ENCODE measurements around the gene ID2. TPM values are rescaled to one million over a fixed set of nuclear protein-coding genes. Genes with fewer than 3 reads are reported as not detected.

The ID2 gene
- total RNA-seq, 1 experiment from 2014 or later: 249 TPM

DNA sequence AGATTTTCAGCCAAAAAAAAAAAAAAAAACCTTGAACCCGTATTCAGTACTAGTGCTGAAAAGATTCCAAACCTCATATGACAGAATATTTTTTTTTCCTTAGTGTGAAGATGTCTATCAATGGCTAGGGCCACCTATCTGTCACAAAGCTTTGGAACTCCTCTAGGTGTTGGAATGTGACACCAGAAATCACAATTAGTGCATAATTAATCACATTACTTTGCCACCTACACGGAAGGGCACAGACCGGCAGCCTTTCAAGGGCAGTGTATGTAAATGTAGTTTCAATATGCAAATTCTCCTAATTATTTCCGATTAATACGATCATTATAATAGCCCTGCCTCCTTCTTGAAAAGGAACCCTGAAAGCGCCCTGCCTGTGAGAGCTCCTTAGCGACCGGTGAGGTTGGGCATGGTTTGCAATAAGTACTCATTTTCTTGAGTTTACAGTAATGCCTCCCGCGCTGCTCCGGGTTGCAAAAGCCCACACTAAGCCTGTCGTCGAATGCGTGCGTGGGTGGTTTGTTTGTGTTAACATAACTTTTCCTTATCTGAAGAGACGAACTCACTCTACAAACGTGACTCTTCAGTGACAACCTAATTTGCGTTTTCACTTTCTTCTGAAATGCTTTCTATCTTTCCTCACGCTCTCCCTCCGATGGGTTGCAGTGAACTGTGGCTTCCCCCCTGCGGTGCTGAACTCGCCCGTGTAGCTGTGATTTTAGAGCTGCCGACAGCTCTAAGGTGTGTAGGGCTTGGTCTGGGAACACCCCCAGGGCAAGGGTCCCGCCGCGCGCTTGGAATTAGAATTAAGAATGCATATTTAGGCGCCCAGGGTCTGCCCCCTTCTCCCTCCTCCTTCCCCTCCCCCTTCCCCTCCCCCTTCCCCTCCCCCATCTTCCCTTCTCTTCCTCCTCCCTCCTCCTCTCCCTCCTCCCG, 765 bp upstream of the ID2 start:
- peak; percentile 89 for DNase-seq (ENCODE audit: low spot score)
- peaks cover 29% of the 10 kb centered on the region for H3K4me1 ChIP-seq (ENCODE audit: insufficient read depth, low read length, poor library complexity, severe bottlenecking)
- POLR2A ChIA-PET (ENCODE audit: low non-redundant PET): interaction anchor here (0.5 to 0.9 kb wide), 12 partner anchors 11 to 1585 kb away, joined by 3 to 4 read pairs (median 3); no protein-coding TSS in a partner anchor
- H3K36me3 ChIP-seq (ENCODE audit: insufficient read depth, low read length, poor library complexity, severe bottlenecking): peaks cover 16% of the 10 kb centered on the region
- no peak for TF ChIP-seq EZH2 (IDR thresholded peaks at IDR 0.05; ENCODE audit: borderline replicate concordance, low read depth, low read length, poor library complexity, severe bottlenecking)
- TF ChIP-seq CTCF (conservative IDR thresholded peaks at IDR 0.05; ENCODE audit: low read depth, low read length): no peak
- CTCF ChIA-PET: interaction anchor here (0.7 to 1.0 kb wide), 3 partner anchors 1253 to 1784 kb away, joined by 3 to 6 read pairs (median 3); no protein-coding TSS in a partner anchor
- H3K9me3 ChIP-seq (ENCODE audit: low read depth, low read length, poor library complexity, severe bottlenecking): no peaks in the 10 kb centered on the region
- intact Hi-C loops (cut with micrococcal nuclease; ENCODE audit: unreplicated experiment): loop anchor here (5.0 to 10.0 kb wide), 6 partner anchors 366 to 1564 kb away; no protein-coding TSS in a partner anchor
- H3K4me3 ChIP-seq (ENCODE audit: low read depth, low read length, poor library complexity, severe bottlenecking): peak overlapping the region; percentile 62
- BruUV-seq (replicated peaks): no TSS peak
- H3K27ac ChIP-seq (ENCODE audit: low read depth, low read length, poor library complexity, severe bottlenecking): peak overlapping the region; percentile 100
- no peaks in the 10 kb centered on the region for H3K27me3 ChIP-seq (replicated peaks; ENCODE audit: insufficient read depth, low read depth, low read length, poor library complexity)

GRCh38 chr2:8682719-8683667, 1.1 kb downstream of the ID2 start:
- BruUV-seq (replicated peaks): TSS peak; percentile 71
- no peak for TF ChIP-seq CTCF (conservative IDR thresholded peaks at IDR 0.05; ENCODE audit: low read depth, low read length)
- no peak for TF ChIP-seq EZH2 (IDR thresholded peaks at IDR 0.05; ENCODE audit: borderline replicate concordance, low read depth, low read length, poor library complexity, severe bottlenecking)
- Histone ChIP-seq H3K9me3 (ENCODE audit: low read depth, low read length, poor library complexity, severe bottlenecking) (no peaks in the 10 kb centered on the region), H3K4me3 (ENCODE audit: low read depth, low read length, poor library complexity, severe bottlenecking) (peak overlapping the region; percentile 87), H3K4me1 (ENCODE audit: insufficient read depth, low read length, poor library complexity, severe bottlenecking) (peaks cover 24% of the 10 kb centered on the region), H3K36me3 (ENCODE audit: insufficient read depth, low read length, poor library complexity, severe bottlenecking) (peaks cover 16% of the 10 kb centered on the region), H3K27ac (ENCODE audit: low read depth, low read length, poor library complexity, severe bottlenecking) (peak overlapping the region; percentile 79), H3K27me3 (replicated peaks; ENCODE audit: insufficient read depth, low read depth, low read length, poor library complexity) (no peaks in the 10 kb centered on the region)
- POLR2A ChIA-PET (ENCODE audit: low non-redundant PET): interaction anchor here (0.6 to 0.7 kb wide), 4 partner anchors 267 to 937 kb away, joined by 3 to 6 read pairs (median 3); no protein-coding TSS in a partner anchor
- intact Hi-C loops (cut with micrococcal nuclease; ENCODE audit: unreplicated experiment): loop anchor here (5.0 to 10.0 kb wide), 6 partner anchors 368 to 1566 kb away; no protein-coding TSS in a partner anchor
- DNase-seq (ENCODE audit: low spot score): peak; percentile 69
- CTCF ChIA-PET: no interaction called here

DNA sequence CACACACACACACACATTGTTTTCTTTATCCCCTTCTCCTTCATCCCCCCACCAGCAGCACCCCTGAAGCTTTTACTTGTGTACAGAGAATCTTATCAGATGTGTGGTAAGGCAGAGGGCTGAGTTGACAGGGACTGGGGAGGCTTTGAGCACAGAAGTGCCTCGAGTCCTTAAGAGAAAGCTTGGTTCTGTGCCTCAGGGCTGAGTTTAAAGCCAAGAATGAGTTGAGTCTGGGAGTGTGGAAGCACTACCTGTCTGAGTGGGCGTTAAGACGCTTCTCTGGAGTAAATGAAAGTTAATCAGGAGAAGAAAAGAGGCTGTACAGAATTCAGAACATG, 2.7 kb downstream of the ID2 start:
- Histone ChIP-seq H3K4me3 (ENCODE audit: low read depth, low read length, poor library complexity, severe bottlenecking) (peak overlapping the region; percentile 87), H3K27ac (ENCODE audit: low read depth, low read length, poor library complexity, severe bottlenecking) (peak overlapping the region; percentile 89)
- BruUV-seq (replicated peaks): no TSS peak

More for the DNA sequence above, 2.7 kb downstream of the ID2 start:
- Histone ChIP-seq H3K4me1 (ENCODE audit: insufficient read depth, low read length, poor library complexity, severe bottlenecking) (peaks cover 24% of the 10 kb centered on the region), H3K9me3 (ENCODE audit: low read depth, low read length, poor library complexity, severe bottlenecking) (no peaks in the 10 kb centered on the region), H3K36me3 (ENCODE audit: insufficient read depth, low read length, poor library complexity, severe bottlenecking) (peaks cover 16% of the 10 kb centered on the region), H3K27me3 (replicated peaks; ENCODE audit: insufficient read depth, low read depth, low read length, poor library complexity) (no peaks in the 10 kb centered on the region)
- intact Hi-C loops (cut with micrococcal nuclease; ENCODE audit: unreplicated experiment): loop anchor here (2.0 to 10.0 kb wide), 8 partner anchors 288 to 1567 kb away; no protein-coding TSS in a partner anchor
- DNase-seq (ENCODE audit: low spot score): peak; percentile 66
- POLR2A ChIA-PET (ENCODE audit: low non-redundant PET): interaction anchor here (0.6 to 0.9 kb wide), 2 partner anchors 278 to 1461 kb away, joined by 3 to 8 read pairs; no protein-coding TSS in a partner anchor
- CTCF ChIA-PET: interaction anchor here (0.6 to 0.8 kb wide), 2 partner anchors 1376 to 1587 kb away, joined by 4 to 6 read pairs; no protein-coding TSS in a partner anchor
- TF ChIP-seq CTCF (conservative IDR thresholded peaks at IDR 0.05; ENCODE audit: low read depth, low read length) (no peak), EZH2 (IDR thresholded peaks at IDR 0.05; ENCODE audit: borderline replicate concordance, low read depth, low read length, poor library complexity, severe bottlenecking) (no peak)
